Measurements from ENCODE around the gene COQ8A.
"Not testable (repeated sequence)": the region's sequence is repeated elsewhere in the genome, so short reads cannot be mapped to it uniquely, and the experiment has no call there.

Gene COQ8A

DNA sequence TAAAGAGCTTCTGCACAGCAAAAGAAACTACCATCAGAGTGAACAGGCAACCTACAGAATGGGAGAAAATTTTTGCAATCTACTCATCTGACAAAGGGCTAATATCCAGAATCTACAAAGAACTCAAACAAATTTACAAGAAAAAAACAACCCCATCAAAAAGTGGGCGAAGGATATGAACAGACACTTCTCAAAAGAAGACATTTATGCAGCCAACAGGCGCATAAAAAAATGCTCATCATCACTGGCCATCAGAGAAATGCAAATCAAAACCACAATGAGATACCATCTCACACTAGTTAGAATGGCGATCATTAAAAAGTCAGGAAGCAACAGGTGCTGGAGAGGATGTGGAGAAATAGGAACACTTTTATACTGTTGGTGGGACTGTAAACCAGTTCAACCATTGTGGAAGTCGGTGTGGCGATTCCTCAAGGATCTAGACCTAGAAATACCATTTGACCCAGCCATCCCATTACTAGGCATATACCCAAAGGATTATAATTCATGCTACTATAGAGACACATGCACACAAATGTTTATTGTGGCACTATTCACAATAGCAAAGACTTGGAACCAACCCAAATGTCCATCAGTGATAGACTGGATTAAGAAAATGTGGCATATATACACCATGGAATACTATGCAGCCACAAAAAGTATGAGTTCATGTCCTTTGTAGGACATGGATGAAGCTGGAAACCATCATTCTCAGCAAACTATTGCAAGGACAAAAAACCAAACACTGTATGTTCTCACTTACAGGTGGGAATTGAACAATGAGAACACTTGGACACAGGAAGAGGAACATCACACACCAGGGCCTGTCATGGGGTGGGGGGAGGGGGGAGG, 10.6 kb upstream of the COQ8A start:
- not testable (repeated sequence) for DNase-seq (ENCODE audit: low read depth)

DNA sequence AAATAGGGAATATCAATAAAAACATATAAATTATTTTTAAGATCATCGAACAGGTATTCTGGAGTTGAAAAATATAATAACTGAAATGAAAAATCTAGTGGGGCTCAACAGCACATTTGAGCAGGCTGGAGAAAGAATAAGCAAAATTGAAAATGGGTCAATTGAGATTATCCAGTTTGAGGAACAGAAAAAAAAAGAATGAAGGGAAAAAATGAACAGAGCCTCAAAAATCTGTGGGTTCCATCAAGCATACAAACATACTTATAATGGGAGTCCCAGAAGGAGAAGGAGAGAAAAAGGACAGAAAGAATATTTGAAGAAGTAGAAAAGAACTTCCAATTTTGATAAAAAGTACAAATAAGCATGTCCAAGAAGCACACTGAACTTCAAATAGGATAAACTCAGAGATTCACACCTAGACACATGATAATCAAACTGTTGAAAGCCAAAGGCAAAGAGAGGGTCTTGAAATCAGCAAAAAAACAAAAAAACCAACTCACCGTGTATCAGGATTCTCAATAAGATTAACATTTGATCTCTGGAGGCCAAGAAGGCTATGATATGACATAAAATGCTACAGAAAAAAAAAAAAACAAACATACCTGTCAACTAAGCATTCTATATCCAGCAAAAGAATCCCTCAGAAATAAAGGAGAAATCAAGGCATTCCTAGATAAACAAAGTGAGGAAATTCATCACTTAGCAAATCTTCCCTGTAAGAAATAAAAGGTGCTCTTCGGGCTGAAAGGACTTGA, 5.4 kb upstream of the COQ8A start:
- DNase-seq (ENCODE audit: low read depth): no peak

GRCh38 chr1:226937940-226938725, 2.0 kb upstream of the COQ8A start:
- no peak for DNase-seq (ENCODE audit: low read depth)

DNA sequence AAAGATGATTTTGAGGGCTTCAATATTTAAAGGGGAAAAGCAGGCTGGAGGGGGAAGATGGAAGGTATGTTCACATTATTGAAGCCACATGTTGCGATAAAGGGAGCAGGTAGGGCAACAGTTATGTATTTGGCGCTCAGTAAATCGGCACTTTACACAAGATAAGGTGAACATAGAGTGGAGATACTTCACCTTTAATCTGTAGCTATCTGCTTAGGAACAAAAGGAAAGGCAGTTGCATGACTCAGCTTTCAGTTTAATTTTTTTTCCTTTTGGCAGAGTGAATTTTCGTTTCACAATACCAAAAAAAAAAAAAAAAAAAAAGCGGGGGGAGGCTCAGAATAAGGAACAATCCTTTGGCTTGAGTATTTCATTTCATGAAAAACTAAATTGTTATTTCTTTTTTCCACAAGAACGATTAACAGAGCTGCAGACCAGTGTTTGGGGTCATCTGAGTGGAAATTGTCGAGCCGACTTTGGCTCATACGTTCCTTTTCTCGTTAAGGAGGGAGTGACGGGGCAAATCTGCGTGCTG, 1.1 kb upstream of the COQ8A start:
- no peak for DNase-seq (ENCODE audit: low read depth)

- DNase-seq (ENCODE audit: low read depth): no peak
Measured at GRCh38 chr1:226939438-226940028, 561 bp upstream of the COQ8A start.

GRCh38 chr1:226940806-226941067, 643 bp downstream of the COQ8A start:
- no peak for DNase-seq (ENCODE audit: low read depth)

DNA sequence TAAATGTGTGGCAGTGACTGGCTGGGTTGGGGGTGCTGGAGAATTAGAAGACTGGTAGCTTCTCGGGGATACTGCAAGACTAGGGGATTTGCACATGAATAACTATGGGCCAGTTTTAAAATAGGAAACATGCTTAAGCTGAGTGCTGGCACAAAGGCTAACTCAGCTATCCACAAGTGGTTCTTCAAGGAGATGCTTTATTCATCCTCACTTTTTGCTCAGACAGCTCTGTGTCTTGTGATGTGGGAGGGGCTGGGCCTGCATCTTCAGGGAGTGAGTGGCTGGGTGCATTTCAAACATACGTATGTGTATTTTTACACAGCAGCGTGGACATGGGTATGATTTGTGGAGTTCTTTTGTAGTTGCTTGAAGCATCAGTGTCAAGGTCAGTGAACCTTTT, 2.3 kb downstream of the COQ8A start:
- no peak for DNase-seq (ENCODE audit: low read depth)

- DNase-seq (ENCODE audit: low read depth): no peak
Measured at GRCh38 chr1:226943156-226943555, 3.1 kb downstream of the COQ8A start.

- DNase-seq (ENCODE audit: low read depth): no peak
Measured at GRCh38 chr1:226943927-226944326, 3.8 kb downstream of the COQ8A start.

GRCh38 chr1:226945106-226945857, 5.2 kb downstream of the COQ8A start:
- no peak for DNase-seq (ENCODE audit: low read depth)

DNA sequence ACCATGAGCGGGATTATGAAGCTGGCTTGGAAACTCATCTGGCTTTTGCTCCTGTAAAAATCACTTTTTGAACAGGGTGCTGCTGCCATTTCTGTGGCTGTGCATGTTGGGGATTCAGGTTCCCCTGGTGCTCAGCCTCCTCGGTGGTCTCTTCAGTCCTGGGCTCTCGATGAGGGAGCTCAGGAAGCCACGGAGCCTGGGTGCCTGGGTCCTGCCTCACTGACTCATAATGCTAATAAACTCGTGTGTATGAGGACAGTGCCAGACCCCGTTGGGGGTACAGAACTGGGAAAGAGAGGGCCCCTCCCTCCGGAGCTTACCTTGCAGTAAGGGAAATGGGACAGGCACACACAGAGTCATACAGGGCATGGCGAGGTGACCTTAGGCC, 5.8 kb downstream of the COQ8A start:
- DNase-seq (ENCODE audit: low read depth): no peak

GRCh38 chr1:226946285-226946684, 6.2 kb downstream of the COQ8A start:
- no peak for DNase-seq (ENCODE audit: low read depth)

- DNase-seq (ENCODE audit: low read depth): no peak
Measured at GRCh38 chr1:226946841-226947240, 6.7 kb downstream of the COQ8A start.

DNA sequence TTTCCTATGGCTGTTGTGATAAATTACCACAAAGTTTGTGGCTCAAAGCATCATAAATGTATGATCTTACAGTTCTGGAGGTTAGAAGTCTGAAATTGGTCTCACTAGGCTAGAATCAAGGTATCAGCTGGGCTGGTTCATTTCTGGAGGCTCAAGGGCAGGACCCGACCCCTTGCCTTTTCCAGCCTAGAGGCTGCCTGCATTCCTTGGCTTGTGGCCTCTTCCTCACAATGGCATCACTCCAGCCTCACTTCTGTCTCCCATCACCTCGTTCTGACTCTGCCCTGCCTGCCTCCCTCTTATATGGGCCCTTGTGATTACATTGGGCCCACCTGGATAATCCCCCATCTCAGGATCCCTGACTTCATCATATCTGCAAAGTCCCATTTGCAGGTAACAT, 8.0 kb downstream of the COQ8A start:
- DNase-seq (ENCODE audit: low read depth): no peak

GRCh38 chr1:226948480-226948879, 8.4 kb downstream of the COQ8A start:
- DNase-seq (ENCODE audit: low read depth): no peak

DNA sequence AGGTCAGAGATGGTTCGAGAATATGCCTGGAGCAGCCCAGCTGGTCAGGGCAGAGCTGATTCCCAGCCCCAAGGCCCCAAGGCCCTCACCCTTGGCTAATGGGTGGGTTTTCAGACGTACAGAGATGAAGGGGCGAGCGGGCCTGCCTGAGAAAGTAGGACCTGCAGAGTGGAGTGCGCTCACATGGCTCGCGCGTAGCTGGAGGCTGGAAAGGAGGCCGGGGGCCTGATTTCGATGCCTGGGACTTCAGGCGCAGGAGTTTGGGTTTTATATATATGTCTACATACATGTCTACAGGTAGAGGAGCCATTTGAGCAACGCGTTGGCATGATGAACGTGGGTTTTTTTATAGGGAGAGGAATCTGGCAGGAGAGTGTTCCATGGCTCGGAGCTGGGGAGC, 8.9 kb downstream of the COQ8A start:
- no peak for DNase-seq (ENCODE audit: low read depth)

- DNase-seq (ENCODE audit: low read depth): no peak
Measured at GRCh38 chr1:226949401-226949800, 9.3 kb downstream of the COQ8A start.

DNA sequence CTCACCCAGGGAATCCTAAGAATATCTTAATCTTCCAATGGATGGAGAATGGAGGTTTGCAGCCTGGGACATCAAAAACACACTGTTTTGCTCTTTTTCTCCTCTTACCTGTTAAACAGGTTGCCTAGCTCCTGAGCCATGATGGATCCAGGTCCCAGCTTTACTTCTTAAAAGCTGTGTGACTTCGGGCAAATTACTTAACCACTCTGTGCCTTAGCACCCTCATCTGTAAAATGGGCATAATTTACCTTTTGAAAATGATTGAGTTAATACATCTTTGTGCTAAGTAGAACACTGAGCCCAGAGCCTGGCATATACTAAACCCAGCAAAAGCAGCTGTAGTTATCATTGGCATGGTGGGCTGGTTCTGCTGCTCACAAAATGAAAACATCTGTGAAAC, 10.2 kb downstream of the COQ8A start:
- DNase-seq (ENCODE audit: low read depth): no peak

DNA sequence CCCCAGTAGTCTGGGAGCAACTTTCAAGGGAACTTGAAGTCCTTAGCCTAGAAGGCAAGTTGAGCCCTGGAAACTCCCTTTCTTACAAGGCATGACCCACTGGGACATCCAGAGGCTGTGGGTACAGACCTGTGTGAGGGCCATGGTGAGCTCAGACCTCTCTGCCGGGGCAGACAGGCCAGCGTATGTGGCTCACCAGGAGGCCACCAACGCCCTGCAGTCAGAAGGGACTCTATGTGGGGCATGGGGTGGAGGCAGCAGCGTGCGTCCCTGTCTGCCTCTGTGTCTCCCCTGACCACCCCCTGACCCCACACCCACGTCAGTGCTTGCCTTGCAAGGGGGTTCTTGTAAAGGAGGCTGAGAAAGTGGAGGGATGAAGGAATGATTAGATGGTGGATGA, 10.8 kb downstream of the COQ8A start:
- DNase-seq (ENCODE audit: low read depth): no peak

DNA sequence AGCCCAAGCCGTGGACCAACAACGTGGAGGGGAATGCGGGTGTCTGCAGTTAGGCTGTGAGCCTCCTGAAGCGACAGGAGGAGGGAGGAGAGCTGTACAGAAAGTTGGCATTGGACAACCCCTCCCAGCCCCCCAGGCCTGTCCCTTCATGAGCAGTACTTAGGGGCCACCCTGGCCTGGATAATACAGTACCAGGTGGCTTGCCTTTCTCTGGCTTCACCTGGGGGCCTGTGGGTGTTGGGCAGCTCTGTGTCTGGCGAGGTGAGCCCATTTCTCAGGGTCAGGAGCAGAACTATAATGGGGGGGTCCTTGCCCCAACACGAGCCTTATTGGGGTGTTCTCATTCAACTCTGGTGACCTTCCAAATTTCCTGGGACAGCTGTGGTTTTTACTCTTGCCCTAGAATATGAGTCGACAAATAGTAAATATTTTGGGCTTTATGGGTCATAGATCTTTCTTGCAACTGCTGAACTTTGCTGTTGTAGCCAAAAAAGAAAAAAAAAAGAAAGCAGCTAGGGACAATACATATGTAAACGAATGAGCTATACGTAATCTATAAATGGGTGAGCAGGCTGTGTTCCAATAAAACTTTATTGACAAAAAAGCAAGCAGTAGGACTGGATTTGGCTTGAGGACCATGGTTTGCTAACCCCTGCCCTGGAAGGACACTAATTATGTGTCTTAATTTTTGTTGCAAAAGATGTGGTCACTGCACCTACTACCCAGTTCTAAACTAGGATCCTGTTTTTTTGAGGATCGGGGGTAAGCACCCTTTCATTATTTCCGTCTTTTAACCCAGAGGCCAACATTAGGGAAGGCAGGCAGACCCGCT, 11.4 kb downstream of the COQ8A start:
- DNase-seq (ENCODE audit: low read depth): no peak

DNA sequence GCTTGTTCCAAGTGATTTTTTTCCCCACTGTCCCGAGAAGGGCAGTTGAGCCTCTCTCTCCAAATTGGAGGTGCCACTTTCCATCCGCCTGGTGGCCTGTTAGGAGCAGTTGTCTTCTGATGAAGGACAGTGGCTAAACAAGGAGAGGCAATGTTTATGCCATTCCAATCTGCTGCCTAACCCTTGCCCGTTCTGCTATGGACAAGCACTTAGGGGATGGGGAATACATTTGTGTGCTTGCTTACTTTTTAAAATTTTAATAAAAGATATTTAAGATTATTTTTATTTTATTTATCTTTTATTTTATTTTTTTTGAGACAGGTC, 12.0 kb downstream of the COQ8A start:
- no peak for DNase-seq (ENCODE audit: low read depth)

All from stimulated activated CD8-positive, alpha-beta memory T cell treated with anti-CD3 and anti-CD28 coated beads, Interleukin-7, amount 100 ng/mL, for 24 hours (primary cell).